ENCODE results near the gene WDSUB1. TPM values are rescaled to one million over a fixed set of nuclear protein-coding genes. Genes with fewer than 3 reads are reported as not detected.

Gene WDSUB1
- total and polyA plus RNA-seq, 2 of the 4 experiments (the other 2 are of a cell fraction), result 4.8 to 5.2 TPM

- Histone ChIP-seq H2AK9ac (replicated peaks; ENCODE audit: low read depth, low read length, poor library complexity) (no peak overlapping the region), H2BK5ac (ENCODE audit: low read depth, low read length, poor library complexity, severe bottlenecking) (no peak overlapping the region), H3K18ac (ENCODE audit: low read depth, low read length) (no peak overlapping the region), H3K9me3 (ENCODE audit: control insufficient read depth, insufficient read depth, low read length) (no peaks in the 10 kb centered on the region), H4K91ac (ENCODE audit: insufficient read depth, low read depth, low read length) (no peak overlapping the region), H3K9me1 (ENCODE audit: insufficient read depth, low read length) (peaks cover 31% of the 10 kb centered on the region), H3K14ac (replicated peaks; ENCODE audit: low read depth, low read length) (no peak overlapping the region), H3K79me1 (ENCODE audit: low read depth in 1 of 2, low read length in 2 of 2) (peaks cover 0 to 11% of the 10 kb centered on the region in 2 experiments; a peak in 2 of 4 replicates), H2BK20ac (ENCODE audit: low read depth, low read length) (no peak overlapping the region), H3K36me3 (ENCODE audit: control insufficient read depth, insufficient read depth, low read length) (peaks cover 30% of the 10 kb centered on the region), H3K4ac (ENCODE audit: low read depth, low read length) (no peak overlapping the region), H4K5ac (ENCODE audit: low read depth, low read length) (no peak overlapping the region), H4K8ac (ENCODE audit: low read depth in 2 of 2, low read length in 2 of 2) (no peak overlapping the region), H3K27me3 (ENCODE audit: control insufficient read depth, insufficient read depth, low read length) (no peaks in the 10 kb centered on the region), H3K4me3 (ENCODE audit: insufficient read depth, low read depth, low read length) (no peak overlapping the region), H2BK120ac (ENCODE audit: low read depth, low read length) (no peak overlapping the region), H3K27ac (ENCODE audit: insufficient read depth, low read length) (no peak overlapping the region), H2BK15ac (ENCODE audit: low read depth, low read length) (no peak overlapping the region), H3K23ac (ENCODE audit: low read depth, low read length) (no peak overlapping the region), H3K4me2 (ENCODE audit: low read depth, low read length) (no peak overlapping the region), H3K56ac (ENCODE audit: extremely low read depth, insufficient read depth, low read length) (no peak overlapping the region), H4K20me1 (ENCODE audit: insufficient read depth, low read length) (peaks cover 8% of the 10 kb centered on the region; the same call in 1 of the 2 replicates), H2AFZ (replicated peaks; ENCODE audit: low read length, poor library complexity) (no peak overlapping the region), H3K4me1 (ENCODE audit: control insufficient read depth, insufficient read depth, low read length) (peaks cover 13% of the 10 kb centered on the region), H2AK5ac (ENCODE audit: low read depth, low read length) (no peak overlapping the region), H3K9ac (ENCODE audit: low read depth, low read length) (no peak overlapping the region)
- intact Hi-C loops (cut with micrococcal nuclease), result no loop called here
- in situ Hi-C loops (cut with MboI; ENCODE audit: low sequenced_read_pairs), result no loop called here
- DNase-seq, result no peak
- ChIA-PET POLR2A (ENCODE audit: unreplicated experiment) (no interaction called here), CTCF (no interaction called here)
- WGBS, 2 experiments (ENCODE audit: extremely low coverage in 2 of 2, insufficient read length in 1 of 2), result 100% methylated on average over 2 of the region's 9 CpGs; no CpG with 5 or more reads in 1 of the 2 experiments
- ATAC-seq (ENCODE audit: low read depth), result no peak
- BruUV-seq (replicated peaks), result no TSS peak
- no peak for TF ChIP-seq SMC3 (IDR thresholded peaks at IDR 0.05; ENCODE audit: low read depth, low read length)
- TF ChIP-seq MAZ (IDR thresholded peaks at IDR 0.05; ENCODE audit: borderline replicate concordance, low read depth, low read length), result no peak
- TF ChIP-seq FOS (IDR thresholded peaks at IDR 0.05; ENCODE audit: low read depth, low read length), result no peak
- TF ChIP-seq NFE2L2 (IDR thresholded peaks at IDR 0.05; ENCODE audit: low read depth, low read length), result no peak
- no peak for TF ChIP-seq CTCF (conservative IDR thresholded peaks at IDR 0.05; ENCODE audit: low read depth, low read length)
- TF ChIP-seq POLR2A (IDR thresholded peaks at IDR 0.05; ENCODE audit: low read depth, low read length), result no peak
- TF ChIP-seq CHD1 (IDR thresholded peaks at IDR 0.05; ENCODE audit: low read depth, low read length), result no peak
- dilution Hi-C loops (cut with HindIII; ENCODE audit: low sequenced_read_pairs, unreplicated experiment), result no loop called here
Measured at GRCh38 chr2:159199236-159199635, 87.3 kb downstream of the WDSUB1 start.
